GM21390 (cell line): Measurements from ENCODE around the gene PHF21A.
"Not testable (repeated sequence)": the region's sequence is repeated elsewhere in the genome, so short reads cannot be mapped to it uniquely, and the experiment has no call there.

Experiments used
- ATAC-seq: cut with Tn5 transposase; IDR thresholded peaks from one replicate; pipeline ENCODE4 v1.9.1; 2021; ENCODE audit not compliant: unreplicated experiment

Gene PHF21A

GRCh38 chr11:45905576-45905975 lies 215.7 kb downstream of the PHF21A start:
- ATAC-seq: not testable (repeated sequence)

- no peak for ATAC-seq
These were observed 216.2 kb downstream of the PHF21A start for GRCh38 chr11:45905095-45905494.

DNA sequence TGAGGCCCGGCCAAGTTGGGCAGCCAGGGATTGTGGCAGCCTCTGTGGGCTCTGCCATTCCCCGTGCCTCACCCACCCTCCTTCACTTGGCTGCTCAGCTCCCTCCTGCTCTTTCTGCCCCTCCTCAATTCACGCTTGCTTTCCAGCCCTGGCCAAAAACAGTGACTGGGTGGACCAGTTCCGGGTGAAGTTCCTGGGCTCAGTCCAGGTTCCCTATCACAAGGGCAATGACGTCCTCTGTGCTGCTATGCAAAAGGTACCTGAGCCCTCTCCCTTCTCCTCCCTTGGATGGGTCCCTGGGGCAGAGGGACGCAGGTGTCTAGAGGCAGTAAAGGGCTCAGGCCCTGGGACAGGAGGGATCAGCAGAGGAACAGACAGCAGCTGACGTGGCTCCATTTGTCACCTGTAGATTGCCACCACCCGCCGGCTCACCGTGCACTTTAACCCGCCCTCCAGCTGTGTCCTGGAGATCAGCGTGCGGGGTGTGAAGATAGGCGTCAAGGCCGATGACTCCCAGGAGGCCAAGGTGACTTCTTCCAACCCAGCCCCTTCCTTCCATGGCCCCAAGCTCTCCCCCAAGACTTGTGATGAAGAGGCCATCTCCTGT lies 216.8 kb downstream of the PHF21A start:
- no peak for ATAC-seq

DNA sequence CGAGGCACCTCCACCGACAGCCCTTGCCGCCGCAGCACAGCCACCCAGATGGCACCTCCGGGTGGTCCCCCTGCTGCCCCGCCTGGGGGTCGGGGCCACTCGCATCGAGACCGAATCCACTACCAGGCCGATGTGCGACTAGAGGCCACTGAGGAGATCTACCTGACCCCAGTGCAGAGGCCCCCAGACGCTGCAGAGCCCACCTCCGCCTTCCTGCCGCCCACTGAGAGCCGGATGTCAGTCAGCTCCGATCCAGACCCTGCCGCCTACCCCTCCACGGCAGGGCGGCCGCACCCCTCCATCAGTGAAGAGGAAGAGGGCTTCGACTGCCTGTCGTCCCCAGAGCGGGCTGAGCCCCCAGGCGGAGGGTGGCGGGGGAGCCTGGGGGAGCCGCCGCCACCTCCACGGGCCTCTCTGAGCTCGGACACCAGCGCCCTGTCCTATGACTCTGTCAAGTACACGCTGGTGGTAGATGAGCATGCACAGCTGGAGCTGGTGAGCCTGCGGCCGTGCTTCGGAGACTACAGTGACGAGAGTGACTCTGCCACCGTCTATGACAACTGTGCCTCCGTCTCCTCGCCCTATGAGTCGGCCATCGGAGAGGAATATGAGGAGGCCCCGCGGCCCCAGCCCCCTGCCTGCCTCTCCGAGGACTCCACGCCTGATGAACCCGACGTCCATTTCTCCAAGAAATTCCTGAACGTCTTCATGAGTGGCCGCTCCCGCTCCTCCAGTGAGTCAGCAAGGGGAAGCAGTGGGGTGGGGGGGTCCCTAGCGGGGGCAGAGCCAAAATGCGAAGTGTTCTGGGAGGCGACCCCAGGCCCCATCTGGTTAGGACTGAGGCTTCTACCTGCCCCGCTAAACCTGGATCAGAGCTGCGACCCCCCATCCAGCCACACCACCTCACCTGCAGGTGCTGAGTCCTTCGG lies 218.5 kb downstream of the PHF21A start:
- no peak for ATAC-seq

DNA sequence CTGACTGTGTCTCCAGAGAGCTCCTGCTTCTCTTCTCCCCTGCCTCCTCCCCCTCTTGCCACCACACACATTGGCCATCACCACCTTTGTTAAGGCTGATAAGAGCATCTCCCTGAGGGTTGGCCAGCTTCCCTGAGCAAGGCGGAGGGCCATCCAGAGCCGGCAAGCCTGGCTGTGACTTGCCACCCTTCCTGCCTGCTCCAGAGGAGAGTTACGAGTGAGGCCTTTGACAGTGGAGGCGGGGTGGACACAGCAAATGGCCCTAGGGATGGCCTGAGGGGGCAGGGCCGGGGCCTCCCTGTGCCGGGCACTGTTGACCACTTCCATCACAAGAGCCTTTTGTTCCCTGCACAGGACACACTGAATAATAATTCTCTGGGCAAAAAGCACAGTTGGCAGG lies 219.6 kb downstream of the PHF21A start:
- no peak for ATAC-seq

DNA sequence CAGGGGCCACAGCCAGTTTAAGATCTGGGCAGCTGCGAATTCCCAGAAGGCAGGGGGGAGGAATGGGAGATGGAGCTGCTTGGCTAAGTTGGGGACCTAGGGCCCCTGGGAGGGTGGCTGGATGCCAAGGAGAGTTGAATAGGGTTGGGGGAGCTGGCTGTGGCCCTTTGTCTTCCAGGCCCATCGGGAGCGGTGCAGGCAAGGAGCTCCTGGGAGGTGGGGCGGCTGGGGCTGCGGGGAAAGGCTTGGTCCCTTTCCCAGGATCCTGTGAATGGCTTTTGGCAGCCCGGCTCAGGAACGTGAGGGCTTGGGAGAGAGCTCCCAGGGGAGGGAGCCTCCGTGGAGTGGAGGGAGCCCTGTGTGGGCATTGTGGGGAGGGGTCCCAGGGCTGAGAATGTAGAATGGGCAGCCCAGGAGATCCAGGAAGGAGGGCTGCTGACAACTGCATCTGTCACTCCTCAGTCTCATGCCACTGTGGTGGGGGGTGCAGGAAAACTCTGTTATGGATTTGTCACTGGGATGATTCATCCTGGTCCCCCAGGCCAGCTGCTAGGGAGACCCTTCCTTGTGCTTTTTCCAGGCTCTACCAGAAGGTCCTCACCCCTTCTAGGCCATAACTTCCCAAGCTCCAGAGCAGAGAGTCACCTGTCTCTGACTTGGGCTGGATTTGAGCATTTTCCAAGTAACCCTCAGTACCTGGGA lies 220.2 kb downstream of the PHF21A start:
- ATAC-seq: no peak

- peak; percentile 18 for ATAC-seq
These were observed 221.0 kb downstream of the PHF21A start for GRCh38 chr11:45900175-45900800.

- peak; percentile 74 for ATAC-seq
These were observed 221.6 kb downstream of the PHF21A start for GRCh38 chr11:45899448-45900174.

GRCh38 chr11:45899086-45899447 lies 222.2 kb downstream of the PHF21A start:
- ATAC-seq: no peak

DNA sequence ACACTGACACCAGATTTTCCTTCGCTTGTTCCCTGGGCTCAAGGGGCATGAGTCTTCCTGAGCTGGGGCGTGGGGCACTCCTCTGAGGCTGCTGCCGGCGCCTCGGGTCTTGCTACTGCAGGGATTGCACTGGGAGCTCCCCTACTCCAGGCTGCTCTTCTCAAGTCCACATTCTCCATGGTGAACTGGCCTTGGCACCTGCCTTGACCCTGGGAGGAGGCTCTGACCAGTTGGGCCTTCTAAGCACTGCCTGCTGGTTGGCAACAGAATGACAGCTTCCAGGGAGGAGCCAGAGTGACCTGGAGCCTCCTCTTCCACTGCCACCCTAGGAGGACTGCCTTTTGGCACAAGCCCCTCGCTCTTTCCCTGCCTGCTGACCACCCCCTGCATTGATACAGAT lies 223.7 kb downstream of the PHF21A start:
- ATAC-seq: no peak

GRCh38 chr11:45896422-45896984 lies 224.8 kb downstream of the PHF21A start:
- ATAC-seq: no peak

DNA sequence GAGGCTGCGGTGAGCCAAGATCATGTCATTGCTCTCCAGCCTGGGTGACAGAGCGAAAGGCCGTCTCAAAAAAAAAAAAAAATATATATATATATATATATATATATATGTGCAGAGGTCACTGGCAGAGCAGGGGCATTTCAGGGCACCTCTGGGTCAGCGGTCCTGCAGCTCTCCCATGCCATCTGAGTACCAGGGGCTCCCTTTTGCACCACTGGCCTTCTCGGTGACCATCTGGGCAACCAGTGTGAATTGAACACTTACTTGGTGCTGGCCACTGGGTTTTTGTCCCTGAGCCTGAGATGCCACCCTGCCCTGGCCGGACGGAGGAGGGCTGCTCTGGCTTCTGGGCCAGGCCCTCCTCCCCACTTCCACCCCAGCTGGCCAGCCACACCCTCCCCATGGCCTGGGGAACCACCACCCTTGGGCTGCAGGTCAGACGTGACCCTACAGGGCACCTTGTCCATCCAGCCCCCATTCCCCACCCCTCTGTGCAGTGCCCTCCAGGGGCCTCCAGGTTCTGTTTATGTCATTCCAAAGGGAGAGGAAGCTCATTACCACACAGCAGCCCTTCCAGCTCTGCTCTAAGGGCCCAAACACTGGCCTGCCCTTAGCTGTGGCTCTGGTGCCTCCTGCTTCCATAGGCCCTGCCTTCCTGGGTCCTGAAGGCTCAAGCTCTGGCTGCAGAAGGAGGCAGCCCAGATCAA lies 225.5 kb downstream of the PHF21A start:
- no peak for ATAC-seq

- no peak for ATAC-seq
These were observed 226.6 kb downstream of the PHF21A start for GRCh38 chr11:45894555-45895247.

DNA sequence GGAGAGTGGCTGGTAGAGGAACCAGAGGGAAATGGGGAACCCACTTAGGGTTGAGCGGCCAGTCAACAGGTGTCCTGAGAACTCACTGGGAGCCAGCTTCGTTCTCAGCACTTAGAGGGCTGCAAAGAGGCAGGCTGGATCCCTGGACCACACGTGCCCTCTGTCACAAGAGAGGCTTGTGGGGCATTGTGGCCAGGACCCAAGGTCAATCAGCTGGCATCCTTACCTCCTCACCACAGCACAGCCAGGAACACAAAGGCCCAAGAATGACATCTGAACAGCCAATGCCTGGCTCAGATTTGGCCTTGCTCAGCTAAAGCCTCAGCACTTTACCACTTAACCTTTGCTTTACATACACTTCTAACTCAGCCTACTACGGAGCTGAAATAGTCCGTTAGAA lies 228.4 kb downstream of the PHF21A start:
- ATAC-seq: no peak

DNA sequence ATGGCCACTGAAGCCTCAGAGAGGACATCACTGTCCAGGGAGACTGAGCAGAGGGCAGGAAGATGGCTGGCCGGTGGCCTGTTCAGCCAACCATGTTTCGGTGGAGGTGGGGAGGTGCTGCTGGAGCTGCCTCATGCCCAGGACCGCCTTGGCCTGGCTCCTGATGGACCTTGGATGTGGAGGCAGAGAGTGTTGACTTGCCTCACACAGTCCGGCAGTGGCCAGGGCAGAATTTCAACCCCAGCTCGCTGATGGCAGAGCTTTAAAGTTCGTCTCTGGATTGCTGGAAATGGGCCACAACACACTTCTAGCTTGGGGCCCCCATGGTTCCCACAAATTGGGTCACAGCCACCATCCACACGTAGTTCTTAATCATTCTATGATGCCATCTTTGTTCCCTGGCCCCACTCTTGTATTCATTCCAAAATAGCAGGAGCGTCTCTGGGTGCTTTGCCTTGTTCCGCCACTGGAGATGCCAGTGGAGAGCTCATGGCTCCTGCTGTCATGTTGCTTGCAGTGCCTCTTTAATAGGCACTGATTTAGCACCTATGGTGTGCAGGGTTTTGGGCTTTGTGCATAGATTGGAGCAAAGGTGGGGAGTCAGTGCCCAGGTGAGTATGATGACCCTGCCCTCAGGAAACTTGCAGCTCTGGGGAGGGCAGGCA lies 230.2 kb downstream of the PHF21A start:
- ATAC-seq: no peak

GRCh38 chr11:45889966-45890365 lies 231.3 kb downstream of the PHF21A start:
- no peak for ATAC-seq

GRCh38 chr11:45889555-45889954 lies 231.7 kb downstream of the PHF21A start:
- ATAC-seq: no peak

GRCh38 chr11:45887587-45887986 lies 233.7 kb downstream of the PHF21A start:
- ATAC-seq: no peak
